Gastrocnemius medialis (tissue), 4 donors: ENCODE measurements around the gene CCDC178.

Source experiments
- CTCF ChIP-seq, 5 experiments: fragments of 450-650 bp in 3 of 5; fragments of 200-600 bp in 2 of 5; sonication (generic) in 2 of 5; IDR thresholded peaks in 4 of 5; conservative IDR thresholded peaks in 1 of 5; 1 replicate in 4 of 5; 2 replicates in 1 of 5; pipeline ENCODE4 v1.5.1; 2016 to 2019; ENCODE audit warnings: antibody characterized with exemption in 5 of 5, mild to moderate bottlenecking in 3 of 5, moderate library complexity in 3 of 5
- POLR2A ChIP-seq, 2 donors: fragments of 450-650 bp; IDR thresholded peaks; one replicate each; pipeline ENCODE4 v1.6.1; 2017; ENCODE audit warnings: antibody characterized with exemption in 2 of 2, mild to moderate bottlenecking in 2 of 2, moderate library complexity in 2 of 2

GRCh38 chr18:32888306-32888705 lies 552.2 kb downstream of the CCDC178 start:
- TF ChIP-seq CTCF (IDR thresholded peaks at IDR 0.05 in 4 of 5, conservative IDR thresholded peaks at IDR 0.05 in 1 of 5) (no peak), POLR2A (IDR thresholded peaks at IDR 0.05) (no peak)
